Upper lobe of right lung (tissue), 1 donor: ENCODE results near the gene CNTNAP5. TPM values are rescaled to one million over a fixed set of nuclear protein-coding genes. Genes with fewer than 3 reads are reported as not detected.

Experiments
- ATAC-seq: fragments of 200-7000 bp; cut with Tn5 transposase; one replicate; pipeline ENCODE4 v1.9.1; 2020; ENCODE audit warnings: mild to moderate bottlenecking, moderate library complexity
- DNase-seq: peaks from one replicate; pipeline ENCODE4 v3.0.0-alpha.2; 2020
- H3K27ac ChIP-seq: fragments of 200-600 bp; one replicate; pipeline ENCODE4 v1.8.0; 2022
- H3K27me3 ChIP-seq: fragments of 200-600 bp; one replicate; pipeline ENCODE4 v1.8.0; 2022; ENCODE audit warnings: mild to moderate bottlenecking
- H3K36me3 ChIP-seq: fragments of 200-600 bp; one replicate; pipeline ENCODE4 v1.8.0; 2022
- H3K4me1 ChIP-seq: fragments of 200-600 bp; one replicate; pipeline ENCODE4 v1.8.0; 2022
- H3K4me3 ChIP-seq: fragments of 200-600 bp; one replicate; pipeline ENCODE4 v1.8.0; 2022; ENCODE audit warnings: mild to moderate bottlenecking
- H3K9me3 ChIP-seq: fragments of 200-600 bp; one replicate; pipeline ENCODE4 v1.8.0; 2022
- CTCF ChIP-seq: fragments of 200-600 bp; IDR thresholded peaks from one replicate; pipeline ENCODE4 v1.8.0; 2022; ENCODE audit warnings: antibody characterized with exemption
- intact Hi-C: fragments of 100-400 bp; cut with DNase I; formaldehyde crosslinking; loops from one replicate; pipeline ENCODE4 v1.11.0; 2022
- total RNA-seq: library from RNA; stranded (reverse); fragmentation: NEBNext Ultra II Directional; extraction: Animal tissue kit (Norgen Biotek cat#: 25700); gene quantifications from one replicate; pipeline ENCODE4 v1.2.1, GENCODE V29; 2021
- donor health status: DM: no; HTN: yes; CAD: no; lungs with severe emphysema.

The CNTNAP5 gene
- total RNA-seq, 1 donor from 2014 or later: not detected

- ATAC-seq (no peak), DNase-seq (no peak)
- no peaks in the 10 kb centered on the region for H3K36me3 ChIP-seq
- H3K27me3 ChIP-seq: no peaks in the 10 kb centered on the region
- no peak for TF ChIP-seq CTCF
- H3K4me3 ChIP-seq: no peak overlapping the region
- H3K4me1 ChIP-seq: no peaks in the 10 kb centered on the region
- H3K27ac ChIP-seq: no peak overlapping the region
- intact Hi-C loops: no loop called here
- H3K9me3 ChIP-seq: no peaks in the 10 kb centered on the region
Observed at GRCh38 chr2:124753842-124754241, 728.8 kb downstream of the CNTNAP5 start.

GRCh38 chr2:124755386-124755785 is 730.3 kb downstream of the CNTNAP5 start:
- no peak for ATAC-seq
- Histone ChIP-seq H3K36me3 (no peaks in the 10 kb centered on the region), H3K4me3 (no peak overlapping the region), H3K4me1 (no peaks in the 10 kb centered on the region), H3K27me3 (no peaks in the 10 kb centered on the region), H3K9me3 (no peaks in the 10 kb centered on the region), H3K27ac (no peak overlapping the region)
- intact Hi-C loops: no loop called here
- TF ChIP-seq CTCF: no peak
- no peak for DNase-seq

GRCh38 chr2:124756048-124756447 is 731.0 kb downstream of the CNTNAP5 start:
- no peak for TF ChIP-seq CTCF
- intact Hi-C loops: no loop called here
- Histone ChIP-seq H3K27ac (no peak overlapping the region), H3K4me3 (no peak overlapping the region), H3K9me3 (no peaks in the 10 kb centered on the region), H3K27me3 (no peaks in the 10 kb centered on the region), H3K4me1 (no peaks in the 10 kb centered on the region), H3K36me3 (no peaks in the 10 kb centered on the region)
- no peak for ATAC-seq
- no peak for DNase-seq

- H3K27me3 ChIP-seq: no peaks in the 10 kb centered on the region
- H3K4me3 ChIP-seq: no peak overlapping the region
- intact Hi-C loops: no loop called here
- DNase-seq: no peak
- no peaks in the 10 kb centered on the region for H3K4me1 ChIP-seq
- no peak for ATAC-seq
- no peaks in the 10 kb centered on the region for H3K36me3 ChIP-seq
- no peak overlapping the region for H3K27ac ChIP-seq
- H3K9me3 ChIP-seq: no peaks in the 10 kb centered on the region
- TF ChIP-seq CTCF: no peak
Observed at GRCh38 chr2:124762388-124762787, 737.3 kb downstream of the CNTNAP5 start.

- H3K4me1 ChIP-seq: no peaks in the 10 kb centered on the region
- no peak for TF ChIP-seq CTCF
- no peaks in the 10 kb centered on the region for H3K36me3 ChIP-seq
- ATAC-seq: no peak
- DNase-seq: no peak
- no peak overlapping the region for H3K4me3 ChIP-seq
- H3K27me3 ChIP-seq: no peaks in the 10 kb centered on the region
- H3K27ac ChIP-seq: no peak overlapping the region
- no peaks in the 10 kb centered on the region for H3K9me3 ChIP-seq
- intact Hi-C loops: no loop called here
Observed at GRCh38 chr2:124763611-124764010, 738.5 kb downstream of the CNTNAP5 start.

GRCh38 chr2:124774781-124775180 is 749.7 kb downstream of the CNTNAP5 start:
- no peak for DNase-seq
- Histone ChIP-seq H3K4me1 (no peaks in the 10 kb centered on the region), H3K9me3 (no peaks in the 10 kb centered on the region), H3K4me3 (no peak overlapping the region), H3K36me3 (no peaks in the 10 kb centered on the region), H3K27ac (no peak overlapping the region), H3K27me3 (no peaks in the 10 kb centered on the region)
- no peak for ATAC-seq
- no peak for TF ChIP-seq CTCF
- intact Hi-C loops: no loop called here
